Esophagus muscularis mucosa (tissue), 4 donors: Measurements from ENCODE around the gene CREBL2. TPM values are rescaled to one million over a fixed set of nuclear protein-coding genes. Genes with fewer than 3 reads are reported as not detected.

ENCODE experiments used
- DNase-seq: peaks from one replicate; pipeline ENCODE4 v3.0.0-alpha.2; 2017; ENCODE audit errors: extremely low spot score
- H3K27ac ChIP-seq, 4 donors: fragments of 200-600 bp; sonication (generic); replicated peaks in 1 of 4; 1 replicate in 3 of 4; 2 replicates in 1 of 4; pipeline ENCODE4 v1.5.1; 2016 to 2019; ENCODE audit warnings: mild to moderate bottlenecking in 1 of 4
- H3K27me3 ChIP-seq, 4 donors: fragments of 200-600 bp; sonication (generic); one replicate each; pipeline versions ENCODE4 v1.5.1 to v1.6.0; 2016 to 2019
- H3K36me3 ChIP-seq, 4 donors: fragments of 200-600 bp; sonication (generic); one replicate each; pipeline ENCODE4 v1.5.1; 2016 to 2019
- H3K4me1 ChIP-seq, 4 donors: fragments of 200-600 bp; sonication (generic); one replicate each; pipeline ENCODE4 v1.5.1; 2016 to 2019
- H3K4me3 ChIP-seq, 4 donors: fragments of 200-600 bp; sonication (generic); 1 replicate in 2 of 4; 2 replicates in 2 of 4; pipeline ENCODE4 v1.5.1; 2016 to 2019; ENCODE audit warnings: mild to moderate bottlenecking in 4 of 4, moderate library complexity in 1 of 4
- H3K9me3 ChIP-seq, 4 donors: fragments of 200-600 bp; sonication (generic); 1 replicate in 3 of 4; 2 replicates in 1 of 4; pipeline ENCODE4 v1.5.1; 2016 to 2019
- CTCF ChIP-seq, 3 experiments: fragments of 200-600 bp in 2 of 3; fragments of 450-650 bp in 1 of 3; sonication (generic) in 2 of 3; IDR thresholded peaks; one replicate each; pipeline ENCODE4 v1.5.1; 2017 to 2019; ENCODE audit warnings: antibody characterized with exemption in 3 of 3, mild to moderate bottlenecking in 2 of 3, moderate library complexity in 1 of 3
- EP300 ChIP-seq: sonication (generic); formaldehyde crosslinking; IDR thresholded peaks from one replicate; pipeline ENCODE4 v1.6.1; 2017; ENCODE audit warnings: antibody characterized with exemption
- POLR2A ChIP-seq: fragments of 450-650 bp; IDR thresholded peaks from one replicate; pipeline ENCODE4 v1.6.1; 2017; ENCODE audit warnings: antibody characterized with exemption, moderate library complexity, mild to moderate bottlenecking, low read depth
- POLR2AphosphoS5 ChIP-seq, 2 donors: sonication (generic); formaldehyde crosslinking; IDR thresholded peaks; one replicate each; pipeline ENCODE4 v1.6.1; 2017; ENCODE audit warnings: antibody characterized with exemption in 2 of 2
- WGBS: methylation state at CpG from one replicate; pipeline ENCODE4 v1.1.5; 2018; 5-methylcytosine and 5-hydroxymethylcytosine counted together
- intact Hi-C: fragments of 100-400 bp; cut with DNase I; formaldehyde crosslinking; loops from one replicate; pipeline ENCODE4 v1.15.1; 2023
- total RNA-seq, 4 donors: library from RNA; depleted of rRNA; stranded (reverse); fragments of >200 nt; gene quantifications; one replicate each; pipeline versions ENCODE4 v1.1.0 to v1.2.1, GENCODE V29; 2016

Gene CREBL2
- total RNA-seq, 4 donors from 2014 or later: 33.0 to 53.5 (median 45.9) TPM

DNA sequence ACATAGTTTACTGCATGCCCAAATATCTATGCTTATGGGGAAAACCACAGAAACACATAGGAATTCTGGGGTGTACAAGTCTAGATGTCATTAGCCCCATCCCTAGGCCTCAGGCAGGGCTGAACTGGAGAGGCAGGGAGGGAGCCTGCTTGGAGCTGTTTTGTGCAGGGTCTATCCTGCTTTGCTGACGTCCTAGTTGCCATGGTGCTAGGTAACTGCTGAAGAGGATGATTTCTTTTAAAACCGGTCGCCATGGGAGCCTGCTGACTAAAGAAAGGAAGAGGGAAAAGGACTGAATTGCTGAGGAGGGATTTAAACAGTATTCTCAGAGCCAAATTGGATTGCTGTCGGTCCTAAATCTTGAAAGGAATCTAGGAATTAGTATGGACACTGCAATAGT is 73.6 kb downstream of the CREBL2 start:
- Histone ChIP-seq H3K4me3 (no peak overlapping the region), H3K4me1 (peaks cover 0 to 7% (median 0%) of the 10 kb centered on the region in 4 donors), H3K36me3 (no peaks in the 10 kb centered on the region), H3K27me3 (no peaks in the 10 kb centered on the region), H3K9me3 (no peaks in the 10 kb centered on the region), H3K27ac (no peak overlapping the region)
- 62% methylated on average over 4 of the region's 4 CpGs for WGBS
- intact Hi-C loops: no loop called here
- TF ChIP-seq POLR2AphosphoS5 (IDR thresholded peaks at IDR 0.05): no peak
- no peak for TF ChIP-seq EP300
- DNase-seq: no peak

- TF ChIP-seq EP300: no peak
- no peak for TF ChIP-seq CTCF (IDR thresholded peaks at IDR 0.05)
- DNase-seq: no peak
- Histone ChIP-seq H3K4me1 (peaks cover 0 to 7% (median 0%) of the 10 kb centered on the region in 4 donors), H3K4me3 (no peak overlapping the region), H3K27me3 (no peaks in the 10 kb centered on the region), H3K27ac (no peak overlapping the region), H3K9me3 (no peaks in the 10 kb centered on the region), H3K36me3 (no peaks in the 10 kb centered on the region)
- 95% methylated on average over 1 of the region's 1 CpG for WGBS
- intact Hi-C loops: no loop called here
These were observed 74.8 kb downstream of the CREBL2 start for GRCh38 chr12:12686472-12686871.

- TF ChIP-seq EP300 (no peak), POLR2A (no peak), CTCF (IDR thresholded peaks at IDR 0.05) (no peak), POLR2AphosphoS5 (IDR thresholded peaks at IDR 0.05) (no peak)
- Histone ChIP-seq H3K4me1 (peaks cover 0 to 7% (median 0%) of the 10 kb centered on the region in 4 donors), H3K9me3 (no peaks in the 10 kb centered on the region), H3K27ac (no peak overlapping the region), H3K27me3 (no peaks in the 10 kb centered on the region), H3K4me3 (no peak overlapping the region), H3K36me3 (no peaks in the 10 kb centered on the region)
- no peak for DNase-seq
- intact Hi-C loops: no loop called here
These were observed 75.2 kb downstream of the CREBL2 start for GRCh38 chr12:12686925-12687324.

- Histone ChIP-seq H3K27ac (no peak overlapping the region), H3K36me3 (no peaks in the 10 kb centered on the region), H3K4me1 (peaks cover 0 to under 1% (median 0%) of the 10 kb centered on the region in 4 donors), H3K27me3 (no peaks in the 10 kb centered on the region), H3K4me3 (no peak overlapping the region), H3K9me3 (no peaks in the 10 kb centered on the region)
- TF ChIP-seq CTCF (IDR thresholded peaks at IDR 0.05) (no peak), EP300 (no peak), POLR2A (no peak), POLR2AphosphoS5 (IDR thresholded peaks at IDR 0.05) (no peak)
- intact Hi-C loops: no loop called here
- WGBS: 92% methylated on average over 5 of the region's 5 CpGs
- DNase-seq: no peak
These were observed 78.1 kb downstream of the CREBL2 start for GRCh38 chr12:12689647-12690300.

- intact Hi-C loops: no loop called here
- Histone ChIP-seq H3K27ac (no peak overlapping the region), H3K4me1 (peaks cover 0 to 5% (median 4%) of the 10 kb centered on the region in 4 donors), H3K4me3 (no peak overlapping the region), H3K9me3 (no peaks in the 10 kb centered on the region), H3K36me3 (no peaks in the 10 kb centered on the region), H3K27me3 (no peaks in the 10 kb centered on the region)
- 89% methylated on average over 2 of the region's 2 CpGs for WGBS
- TF ChIP-seq POLR2A: no peak
- no peak for TF ChIP-seq EP300
- no peak for TF ChIP-seq POLR2AphosphoS5 (IDR thresholded peaks at IDR 0.05)
- TF ChIP-seq CTCF (IDR thresholded peaks at IDR 0.05): no peak
- no peak for DNase-seq
These were observed 79.9 kb downstream of the CREBL2 start for GRCh38 chr12:12691549-12691948.
